ENCODE measurements around the gene TEX48.

GRCh38 chr9:114680259-114681001, 1.6 kb downstream of the TEX48 start:
- TF ChIP-seq CTCF (IDR thresholded peaks at IDR 0.05; ENCODE audit: low read depth, low read length) (no peak), MAX (IDR thresholded peaks at IDR 0.05; ENCODE audit: low read depth, low read length) (no peak), POLR2A (IDR thresholded peaks at IDR 0.05; ENCODE audit: extremely low read depth, insufficient read length) (no peak)

All from NB4 (cell line).